Progenitor cell of endocrine pancreas (in vitro differentiated cells): ENCODE measurements around the gene MATN3. TPM values are rescaled to one million over a fixed set of nuclear protein-coding genes. Genes with fewer than 3 reads are reported as not detected.

Source experiments
- DNase-seq: peaks from one replicate; pipeline ENCODE4 v3.0.0; 2021; ENCODE audit warnings: low spot score; ENCODE audit not compliant: unreplicated experiment
- H3K27ac Mint-ChIP-seq: 2 replicates; pipeline ENCODE4 v1.8.0; 2021; ENCODE audit warnings: mild to moderate bottlenecking, moderate library complexity, mixed read lengths
- H3K27me3 Mint-ChIP-seq: 2 replicates; pipeline ENCODE4 v1.8.0; 2021; ENCODE audit warnings: mixed read lengths
- H3K36me3 Mint-ChIP-seq: 2 replicates; pipeline ENCODE4 v1.8.0; 2022; ENCODE audit warnings: mixed read lengths; ENCODE audit not compliant: insufficient read depth
- H3K4me1 Mint-ChIP-seq: 2 replicates; pipeline ENCODE4 v1.8.0; 2021; ENCODE audit warnings: low read depth, mixed read lengths
- H3K4me3 Mint-ChIP-seq: 2 replicates; pipeline ENCODE4 v1.8.0; 2021; ENCODE audit warnings: low read depth, mild to moderate bottlenecking, moderate library complexity, mixed read lengths
- H3K9me3 Mint-ChIP-seq: 2 replicates; pipeline ENCODE4 v1.8.0; 2021; ENCODE audit warnings: low read depth, mixed read lengths
- total RNA-seq: library from RNA; stranded (reverse); gene quantifications from 2 replicates; pipeline ENCODE4 v1.2.1, GENCODE V29; 2021
- TF ChIP-seq, protein P1 (sequence below): fragments of 200-600 bp; sonication (generic); IDR thresholded peaks from one replicate; pipeline ENCODE4 v1.5.0; 2021; ENCODE audit warnings: antibody characterized with exemption, mild to moderate bottlenecking; ENCODE audit not compliant: unreplicated experiment

MATN3 gene
- total RNA-seq, 1 donor from 2014 or later: 2.5 TPM

DNA sequence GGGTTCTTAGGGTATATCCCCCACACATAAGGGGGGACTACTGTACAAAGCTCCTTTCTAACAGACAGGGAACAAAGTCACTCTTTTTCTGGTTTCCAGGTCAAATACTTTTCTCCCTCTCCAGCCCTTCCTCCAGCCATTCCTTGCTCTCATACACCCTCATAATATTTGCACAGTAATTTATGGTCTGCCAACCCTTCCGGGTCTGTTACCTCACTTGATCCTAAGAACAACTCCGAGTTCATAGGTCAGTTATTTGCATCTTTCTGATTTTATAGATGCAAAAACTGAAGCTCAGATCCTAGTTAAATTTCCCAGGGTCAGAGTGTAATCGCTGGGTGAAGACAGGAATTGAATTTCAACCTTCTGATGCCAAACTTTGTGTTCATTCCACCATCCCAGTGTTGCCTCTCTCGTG is 14.8 kb upstream of the MATN3 start:
- Mint-ChIP-seq H3K27ac (no peak overlapping the region), H3K4me1 (no peaks in the 10 kb centered on the region), H3K27me3 (no peaks in the 10 kb centered on the region), H3K36me3 (peaks cover 55% of the 10 kb centered on the region), H3K4me3 (no peak overlapping the region), H3K9me3 (peaks cover 15% of the 10 kb centered on the region)
- TF ChIP-seq, protein P1, sequence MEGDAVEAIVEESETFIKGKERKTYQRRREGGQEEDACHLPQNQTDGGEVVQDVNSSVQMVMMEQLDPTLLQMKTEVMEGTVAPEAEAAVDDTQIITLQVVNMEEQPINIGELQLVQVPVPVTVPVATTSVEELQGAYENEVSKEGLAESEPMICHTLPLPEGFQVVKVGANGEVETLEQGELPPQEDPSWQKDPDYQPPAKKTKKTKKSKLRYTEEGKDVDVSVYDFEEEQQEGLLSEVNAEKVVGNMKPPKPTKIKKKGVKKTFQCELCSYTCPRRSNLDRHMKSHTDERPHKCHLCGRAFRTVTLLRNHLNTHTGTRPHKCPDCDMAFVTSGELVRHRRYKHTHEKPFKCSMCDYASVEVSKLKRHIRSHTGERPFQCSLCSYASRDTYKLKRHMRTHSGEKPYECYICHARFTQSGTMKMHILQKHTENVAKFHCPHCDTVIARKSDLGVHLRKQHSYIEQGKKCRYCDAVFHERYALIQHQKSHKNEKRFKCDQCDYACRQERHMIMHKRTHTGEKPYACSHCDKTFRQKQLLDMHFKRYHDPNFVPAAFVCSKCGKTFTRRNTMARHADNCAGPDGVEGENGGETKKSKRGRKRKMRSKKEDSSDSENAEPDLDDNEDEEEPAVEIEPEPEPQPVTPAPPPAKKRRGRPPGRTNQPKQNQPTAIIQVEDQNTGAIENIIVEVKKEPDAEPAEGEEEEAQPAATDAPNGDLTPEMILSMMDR: no peak
- DNase-seq: no peak

DNA sequence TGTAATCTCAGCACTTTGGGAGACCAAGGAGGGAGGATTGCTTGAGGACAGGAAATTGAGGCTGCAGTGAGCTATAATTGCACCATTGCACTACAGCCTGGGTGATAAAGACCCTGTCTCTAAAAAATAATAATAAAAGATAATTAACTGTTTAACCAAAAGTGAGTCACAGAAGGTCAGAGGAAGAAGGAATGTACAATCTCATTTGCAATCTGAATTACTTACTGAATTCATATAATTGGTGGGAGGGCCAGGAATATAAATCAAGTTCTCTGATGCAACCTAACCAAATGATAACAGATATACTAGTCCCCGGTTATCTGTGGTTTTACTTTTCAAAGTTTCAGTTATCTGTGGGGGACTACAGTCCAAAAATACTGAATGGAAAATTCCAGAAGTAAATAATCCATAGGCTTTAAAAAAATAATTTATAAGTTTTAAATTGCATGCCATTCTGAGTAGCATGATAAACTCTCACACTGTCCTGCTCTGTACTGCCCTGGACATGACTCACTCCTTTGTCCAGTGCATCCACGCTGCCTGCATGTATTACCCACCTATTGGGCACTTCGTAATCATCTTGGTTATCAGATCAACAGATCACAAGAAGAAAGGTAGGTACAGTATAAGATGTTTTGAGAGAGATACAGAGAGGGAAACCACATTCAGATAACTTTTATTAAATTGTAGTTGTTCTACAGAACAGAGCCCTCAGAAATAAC is 12.8 kb upstream of the MATN3 start:
- Mint-ChIP-seq H3K27ac (no peak overlapping the region), H3K9me3 (peaks cover 22% of the 10 kb centered on the region), H3K4me3 (no peak overlapping the region), H3K27me3 (no peaks in the 10 kb centered on the region), H3K36me3 (peaks cover 49% of the 10 kb centered on the region), H3K4me1 (no peaks in the 10 kb centered on the region)
- no peak for DNase-seq
- TF ChIP-seq, protein P1: no peak

DNA sequence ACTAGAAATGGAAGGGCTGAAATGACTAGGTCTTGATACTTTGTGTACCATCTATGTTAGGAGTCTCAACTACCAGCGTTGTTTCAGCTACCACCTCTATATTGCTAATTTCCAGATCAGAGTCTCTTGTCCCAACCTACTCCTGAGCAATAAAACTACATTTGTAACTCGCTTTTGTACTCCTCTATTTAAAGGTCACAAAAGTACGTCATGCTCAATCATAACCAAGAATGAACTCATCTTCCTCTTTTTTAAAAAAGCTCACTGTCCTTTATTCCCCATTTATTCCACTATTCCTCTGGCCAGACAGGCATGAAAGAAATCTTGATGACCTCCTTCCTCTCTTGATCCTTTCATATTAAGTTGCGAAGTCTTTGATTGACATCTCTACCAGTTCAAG is 11.2 kb upstream of the MATN3 start:
- Mint-ChIP-seq H3K27ac (no peak overlapping the region), H3K27me3 (no peaks in the 10 kb centered on the region), H3K36me3 (peaks cover 35% of the 10 kb centered on the region), H3K4me3 (no peak overlapping the region), H3K9me3 (peaks cover 22% of the 10 kb centered on the region), H3K4me1 (no peaks in the 10 kb centered on the region)
- DNase-seq: no peak
- TF ChIP-seq, protein P1: no peak

DNA sequence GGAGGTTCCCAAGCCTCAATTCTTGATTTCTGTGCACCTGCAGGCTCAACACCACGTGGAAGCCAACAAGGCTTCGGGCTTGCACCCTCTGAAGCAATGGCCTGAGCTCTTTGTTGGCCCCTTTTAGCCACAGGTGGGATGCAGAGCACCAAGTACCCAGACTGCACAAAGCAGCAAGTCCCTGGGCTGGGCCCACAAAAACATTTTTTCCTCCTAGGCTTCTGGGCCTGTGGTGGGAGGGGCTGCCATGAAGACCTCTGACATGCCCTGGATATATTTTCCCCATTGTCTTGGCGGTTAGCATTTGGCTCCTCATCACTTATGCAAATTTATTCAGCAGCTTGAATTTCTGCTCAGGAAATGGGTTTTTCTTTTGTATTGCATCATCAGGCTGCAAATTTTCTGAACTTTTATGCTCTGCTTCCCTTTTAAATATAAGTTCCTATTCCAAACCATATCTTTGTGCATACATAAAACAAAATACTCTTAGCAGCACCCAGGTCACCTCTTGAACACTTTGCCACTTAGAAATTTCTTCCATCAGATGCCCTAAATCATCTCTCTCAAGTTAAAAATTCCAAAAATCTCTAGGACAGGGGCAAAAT is 9.0 kb upstream of the MATN3 start:
- no peaks in the 10 kb centered on the region for H3K4me1 Mint-ChIP-seq
- DNase-seq: no peak
- peaks cover 22% of the 10 kb centered on the region for H3K9me3 Mint-ChIP-seq
- no peak overlapping the region for H3K4me3 Mint-ChIP-seq
- peaks cover 23% of the 10 kb centered on the region for H3K36me3 Mint-ChIP-seq
- H3K27ac Mint-ChIP-seq: no peak overlapping the region
- TF ChIP-seq, protein P1: no peak
- no peaks in the 10 kb centered on the region for H3K27me3 Mint-ChIP-seq

DNA sequence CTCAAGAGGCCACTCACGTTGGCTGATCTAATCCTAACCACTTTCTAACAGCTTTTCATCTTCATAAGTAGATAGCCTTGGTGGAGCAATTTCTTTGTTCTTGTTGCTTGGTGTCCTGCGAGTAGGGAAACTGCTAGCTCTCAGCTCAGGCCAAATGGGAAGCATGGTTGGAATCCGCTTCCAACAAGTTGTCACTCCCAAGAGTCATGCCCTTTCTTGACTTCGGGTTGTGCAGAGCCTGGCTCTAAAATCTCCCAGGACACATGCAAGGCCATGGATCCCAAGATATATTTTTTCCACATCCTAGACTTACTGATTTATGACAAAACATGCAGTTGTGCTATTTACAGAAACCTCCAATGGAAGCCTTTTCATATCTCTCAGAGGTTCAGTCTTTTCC is 7.3 kb upstream of the MATN3 start:
- Mint-ChIP-seq H3K27ac (no peak overlapping the region), H3K27me3 (peaks cover 2% of the 10 kb centered on the region), H3K9me3 (peaks cover 22% of the 10 kb centered on the region), H3K36me3 (peaks cover 21% of the 10 kb centered on the region), H3K4me3 (no peak overlapping the region), H3K4me1 (no peaks in the 10 kb centered on the region)
- TF ChIP-seq, protein P1: no peak
- no peak for DNase-seq
